RWPE2 (cell line): ENCODE measurements around the gene HORMAD2.

Experiments used
- ATAC-seq: fragments of 200-7000 bp; cut with Tn5 transposase; 3 replicates; pipeline ENCODE4 v1.9.1; 2021; ENCODE audit warnings: low read depth
- DNase-seq: peaks from one replicate; pipeline ENCODE4 v3.0.0-alpha.2; 2020; ENCODE audit warnings: low spot score
- H3K27ac ChIP-seq: fragments of 450-650 bp; 2 replicates; pipeline ENCODE4 v1.5.1; 2017; ENCODE audit warnings: mild to moderate bottlenecking; ENCODE audit not compliant: poor library complexity, severe bottlenecking
- H3K27me3 ChIP-seq: fragments of 250-450 bp; sonication (Bioruptor Pico); 2 replicates; pipeline ENCODE4 v1.5.1; 2021; ENCODE audit warnings: mild to moderate bottlenecking, moderate library complexity; ENCODE audit not compliant: insufficient read depth, poor library complexity, severe bottlenecking
- H3K36me3 ChIP-seq: fragments of 250-450 bp; sonication (Bioruptor Pico); 2 replicates; pipeline ENCODE4 v1.5.1; 2020; ENCODE audit warnings: low read depth, mild to moderate bottlenecking, moderate library complexity
- H3K4me1 ChIP-seq: fragments of 250-450 bp; sonication (Bioruptor Pico); 2 replicates; pipeline ENCODE4 v1.5.1; 2021; ENCODE audit warnings: mild to moderate bottlenecking, moderate library complexity; ENCODE audit not compliant: insufficient read depth, poor library complexity, severe bottlenecking
- H3K4me3 ChIP-seq: fragments of 250-450 bp; sonication (Bioruptor Pico); 2 replicates; pipeline ENCODE4 v1.5.1; 2021; ENCODE audit warnings: mild to moderate bottlenecking, moderate library complexity; ENCODE audit not compliant: severe bottlenecking
- H3K9me3 ChIP-seq: fragments of 250-450 bp; sonication (Bioruptor Pico); 2 replicates; pipeline ENCODE4 v1.5.1; 2021; ENCODE audit warnings: mild to moderate bottlenecking, moderate library complexity; ENCODE audit not compliant: severe bottlenecking
- CTCF ChIP-seq: fragments of 450-650 bp; IDR thresholded peaks from one replicate; pipeline ENCODE4 v1.5.1; 2017; ENCODE audit warnings: mild to moderate bottlenecking, moderate library complexity; ENCODE audit not compliant: poor library complexity, severe bottlenecking

The HORMAD2 gene

GRCh38 chr22:30128511-30128910, 48.2 kb downstream of the HORMAD2 start:
- TF ChIP-seq CTCF, result no peak
- no peaks in the 10 kb centered on the region for H3K27me3 ChIP-seq
- no peak overlapping the region for H3K27ac ChIP-seq
- H3K4me1 ChIP-seq, result no peaks in the 10 kb centered on the region
- no peaks in the 10 kb centered on the region for H3K36me3 ChIP-seq
- DNase-seq (no peak), ATAC-seq (no peak)
- no peaks in the 10 kb centered on the region for H3K9me3 ChIP-seq
- H3K4me3 ChIP-seq, result no peak overlapping the region

GRCh38 chr22:30129636-30130035, 49.4 kb downstream of the HORMAD2 start:
- no peak for ATAC-seq
- DNase-seq, result no peak
- no peaks in the 10 kb centered on the region for H3K36me3 ChIP-seq
- TF ChIP-seq CTCF, result no peak
- no peak overlapping the region for H3K4me3 ChIP-seq
- H3K27ac ChIP-seq, result no peak overlapping the region
- no peaks in the 10 kb centered on the region for H3K4me1 ChIP-seq
- no peaks in the 10 kb centered on the region for H3K27me3 ChIP-seq
- H3K9me3 ChIP-seq, result no peaks in the 10 kb centered on the region

- Histone ChIP-seq H3K27me3 (no peaks in the 10 kb centered on the region), H3K4me3 (no peak overlapping the region), H3K27ac (no peak overlapping the region), H3K4me1 (no peaks in the 10 kb centered on the region), H3K9me3 (no peaks in the 10 kb centered on the region), H3K36me3 (no peaks in the 10 kb centered on the region)
- DNase-seq (no peak), ATAC-seq (no peak)
- no peak for TF ChIP-seq CTCF
Measured at GRCh38 chr22:30132290-30132996, 52.2 kb downstream of the HORMAD2 start.

- peaks cover 2% of the 10 kb centered on the region for H3K9me3 ChIP-seq
- DNase-seq (no peak), ATAC-seq (no peak)
- H3K27ac ChIP-seq, result no peak overlapping the region
- H3K4me3 ChIP-seq, result no peak overlapping the region
- no peaks in the 10 kb centered on the region for H3K4me1 ChIP-seq
- TF ChIP-seq CTCF, result no peak
- H3K36me3 ChIP-seq, result no peaks in the 10 kb centered on the region
- H3K27me3 ChIP-seq, result peaks cover 3% of the 10 kb centered on the region
Measured at GRCh38 chr22:30140414-30140813, 60.1 kb downstream of the HORMAD2 start.

- H3K9me3 ChIP-seq, result peaks cover 2% of the 10 kb centered on the region
- H3K4me3 ChIP-seq, result no peak overlapping the region
- H3K27ac ChIP-seq, result no peak overlapping the region
- no peak for TF ChIP-seq CTCF
- H3K27me3 ChIP-seq, result peaks cover 3% of the 10 kb centered on the region
- no peaks in the 10 kb centered on the region for H3K36me3 ChIP-seq
- no peaks in the 10 kb centered on the region for H3K4me1 ChIP-seq
- DNase-seq, result no peak
- no peak for ATAC-seq
Measured at GRCh38 chr22:30143265-30143664, 63.0 kb downstream of the HORMAD2 start.
